Fibroblast of skin of left biceps (primary cell): ENCODE data around the gene CHST14.

ENCODE experiments used
- DNase-seq, 2 experiments: peaks; one replicate each; pipeline ENCODE4 v3.0.0-alpha.2; 2013; ENCODE audit warnings: low read depth in 2 of 2

Gene CHST14

DNA sequence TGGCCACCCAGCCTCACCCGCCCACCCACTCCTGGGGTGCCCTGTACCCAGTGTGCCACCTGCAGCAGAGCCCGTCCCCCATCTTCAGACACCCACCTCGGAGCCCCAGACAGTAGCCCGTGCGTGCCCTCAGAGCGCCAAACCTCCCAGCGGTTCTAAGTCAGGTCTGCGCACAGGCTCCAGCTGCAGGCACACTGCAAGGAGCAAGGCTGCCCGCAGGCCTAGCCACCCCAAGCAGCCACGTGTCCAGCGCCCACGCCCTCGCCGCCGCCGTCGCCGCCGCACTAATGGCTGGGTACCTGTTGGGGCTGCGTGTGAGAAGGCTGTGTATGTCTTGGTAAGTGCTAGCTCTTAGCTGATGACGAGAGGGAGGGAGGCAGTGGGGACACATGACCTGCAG, 8.8 kb upstream of the CHST14 start:
- DNase-seq, result no peak

DNA sequence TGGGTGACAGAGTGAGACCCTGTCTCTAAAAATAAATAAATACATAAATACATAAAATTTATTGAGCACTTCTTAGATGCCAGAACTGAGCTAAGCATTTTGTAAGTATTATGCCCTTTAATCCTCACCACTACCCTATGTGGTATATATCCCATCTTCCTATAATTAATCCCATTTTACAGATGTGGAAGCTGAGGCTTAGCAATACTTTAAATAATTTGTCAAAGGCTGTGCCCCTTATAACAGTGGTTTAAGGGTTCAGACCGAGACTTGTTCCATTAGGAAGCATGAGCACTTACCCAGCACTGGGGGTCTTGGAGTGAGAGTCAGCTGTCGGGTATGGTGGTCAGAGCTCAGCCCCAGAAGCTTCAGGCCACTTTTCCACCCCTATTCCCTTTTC, 7.5 kb upstream of the CHST14 start:
- no peak for DNase-seq

DNA sequence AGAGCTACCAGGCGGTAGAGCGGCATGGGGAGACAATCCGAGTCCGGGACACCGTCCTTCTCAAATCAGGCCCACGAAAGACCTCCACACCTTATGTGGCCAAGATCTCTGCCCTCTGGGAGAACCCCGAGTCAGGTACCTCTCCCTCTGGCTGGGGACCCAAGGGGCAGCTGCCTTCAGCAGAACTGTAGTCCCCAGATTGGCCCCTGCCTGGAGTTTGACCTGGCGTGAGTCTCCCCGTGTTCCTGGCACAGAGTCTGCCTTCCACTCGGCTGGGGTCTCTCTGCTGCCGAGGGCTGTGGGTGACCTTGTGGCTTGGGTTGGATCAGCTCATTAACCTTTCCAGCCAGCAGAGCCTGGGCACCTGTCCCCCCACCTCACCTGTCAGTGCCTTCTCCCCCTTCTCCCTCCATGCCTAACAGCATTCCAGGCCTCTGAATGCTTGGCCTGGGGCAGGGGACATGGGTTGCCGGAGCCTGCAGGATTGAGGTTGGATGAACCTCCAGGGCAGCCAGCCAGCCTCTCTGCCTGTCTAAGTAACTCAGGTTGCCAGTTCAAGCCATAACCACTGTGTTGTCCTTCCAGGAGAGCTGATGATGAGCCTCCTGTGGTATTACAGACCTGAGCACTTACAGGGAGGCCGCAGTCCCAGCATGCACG, 6.8 kb upstream of the CHST14 start:
- no peak for DNase-seq

DNA sequence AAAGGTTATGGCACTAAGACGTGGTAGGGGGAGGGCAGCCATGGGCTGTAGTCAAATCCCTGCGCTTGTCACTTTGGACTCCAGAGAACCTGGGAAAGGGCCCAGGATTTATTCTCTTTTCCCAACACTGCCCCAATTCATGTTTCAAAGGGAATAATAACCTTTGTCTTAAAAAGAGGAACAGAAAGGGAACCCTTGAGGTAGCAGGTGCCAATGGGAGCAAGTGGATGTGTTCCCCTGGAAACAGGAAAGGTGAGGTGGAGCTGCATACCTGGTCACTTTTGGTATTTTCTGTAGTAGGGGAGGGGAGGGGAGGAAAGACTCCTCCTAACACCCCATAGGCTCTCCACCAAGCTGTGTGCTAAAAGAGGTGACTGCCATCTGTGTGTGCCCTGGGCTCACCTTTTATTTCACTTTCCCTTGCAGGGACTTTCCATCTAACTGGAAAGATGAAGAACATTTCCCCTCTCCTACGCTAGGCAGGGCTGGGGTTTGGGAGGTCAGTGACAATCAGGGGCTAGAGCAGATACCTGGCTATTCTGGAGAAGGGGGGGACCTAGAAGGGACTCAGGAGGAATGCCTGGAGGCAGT, 6.1 kb upstream of the CHST14 start:
- no peak for DNase-seq

DNA sequence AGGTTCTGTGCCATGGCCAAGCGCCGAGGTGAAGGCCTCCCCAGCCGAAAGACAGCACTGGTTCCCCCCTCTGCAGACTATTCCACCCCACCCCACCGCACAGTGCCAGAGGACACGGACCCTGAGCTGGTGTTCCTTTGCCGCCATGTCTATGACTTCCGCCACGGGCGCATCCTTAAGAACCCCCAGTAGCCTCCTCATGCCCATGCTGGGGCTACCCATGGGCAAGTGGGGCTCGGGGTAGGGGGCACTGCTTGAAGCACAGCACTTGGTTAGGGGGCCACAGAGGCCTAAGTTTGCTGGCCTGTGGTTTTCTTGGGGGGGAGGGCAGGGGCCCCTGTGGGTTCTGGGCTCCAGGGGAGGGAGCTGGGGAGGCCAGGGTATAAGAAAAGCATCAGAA, 4.8 kb upstream of the CHST14 start:
- DNase-seq, result no peak

DNA sequence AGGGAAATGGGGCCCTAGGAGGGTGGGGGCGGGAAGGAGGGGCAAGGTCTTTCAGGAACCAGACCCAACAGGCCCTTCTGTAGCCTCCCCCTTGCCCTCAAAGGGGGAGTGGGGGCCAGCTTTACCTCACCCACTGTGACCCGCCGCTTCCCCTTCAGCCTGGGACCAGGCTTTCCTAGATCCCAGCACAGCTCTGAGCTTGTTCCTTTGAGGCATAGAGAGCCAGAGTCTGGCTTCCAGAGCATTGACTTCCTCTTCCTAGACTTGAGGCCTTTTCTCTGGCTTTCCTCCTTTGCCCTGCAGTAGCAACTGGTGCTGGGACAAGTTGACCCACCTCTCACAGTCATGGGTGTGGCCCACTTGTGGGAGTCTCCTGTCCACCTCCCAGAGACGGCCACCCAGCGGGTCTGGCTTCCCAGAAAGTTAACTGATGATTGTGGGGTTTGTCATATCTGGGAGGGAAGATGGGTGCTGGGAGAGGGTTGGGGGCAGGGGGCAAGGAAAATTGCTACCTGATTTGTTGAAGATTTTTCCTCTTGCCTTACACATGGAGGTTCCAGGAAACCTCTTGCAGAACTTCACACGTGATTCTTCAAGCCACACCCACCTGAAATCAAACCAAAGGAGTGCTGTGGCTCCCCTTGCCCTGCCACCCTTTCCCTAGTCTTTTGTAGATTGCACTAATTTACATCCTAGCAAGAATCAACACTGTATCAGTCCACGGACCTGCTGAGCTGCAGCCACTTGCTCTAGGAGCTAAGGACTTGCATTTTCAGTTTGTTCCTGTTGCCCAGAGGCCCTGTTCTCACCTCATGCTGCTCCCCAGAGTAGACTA, 4.1 kb upstream of the CHST14 start:
- no peak for DNase-seq

DNA sequence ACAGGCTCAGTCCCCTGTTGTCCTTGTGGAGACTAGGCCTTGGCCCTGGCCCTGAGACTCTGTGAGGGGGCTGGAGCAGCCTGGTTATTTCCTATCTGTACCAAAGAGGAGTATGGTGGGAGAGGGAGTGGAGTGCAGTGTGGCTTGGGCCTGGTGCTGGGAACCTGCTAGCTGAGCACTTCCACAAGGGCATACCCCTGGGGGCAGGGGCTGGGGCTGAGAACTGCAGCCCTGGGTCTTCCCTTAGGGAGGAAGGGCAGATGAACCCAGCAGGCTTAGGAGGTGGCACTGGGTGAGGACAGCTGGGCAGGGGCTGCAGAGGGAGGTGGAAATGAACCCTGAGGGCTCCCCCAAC, 3.5 kb upstream of the CHST14 start:
- no peak for DNase-seq

DNA sequence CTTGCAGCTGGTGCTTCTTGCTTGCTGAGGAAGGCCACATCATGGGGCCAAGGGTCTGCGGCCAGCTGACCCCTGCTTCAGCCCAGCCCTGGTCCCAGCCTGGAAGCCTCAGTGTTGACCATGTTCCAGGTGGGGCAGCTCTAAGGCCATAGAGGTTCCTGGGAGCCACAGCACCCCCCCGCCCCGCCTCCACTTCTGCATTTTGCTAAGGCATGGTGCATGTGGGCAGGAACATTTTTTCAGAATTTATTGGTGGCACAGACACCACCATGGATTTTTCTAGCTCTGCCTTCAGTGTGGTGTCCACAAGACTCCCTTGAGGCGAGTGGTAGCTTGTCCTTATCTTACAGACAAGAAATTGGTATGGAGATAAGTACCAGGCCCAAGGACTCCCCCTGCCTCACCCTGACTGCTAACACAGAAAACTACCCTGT, 1.9 kb upstream of the CHST14 start:
- no peak for DNase-seq

DNA sequence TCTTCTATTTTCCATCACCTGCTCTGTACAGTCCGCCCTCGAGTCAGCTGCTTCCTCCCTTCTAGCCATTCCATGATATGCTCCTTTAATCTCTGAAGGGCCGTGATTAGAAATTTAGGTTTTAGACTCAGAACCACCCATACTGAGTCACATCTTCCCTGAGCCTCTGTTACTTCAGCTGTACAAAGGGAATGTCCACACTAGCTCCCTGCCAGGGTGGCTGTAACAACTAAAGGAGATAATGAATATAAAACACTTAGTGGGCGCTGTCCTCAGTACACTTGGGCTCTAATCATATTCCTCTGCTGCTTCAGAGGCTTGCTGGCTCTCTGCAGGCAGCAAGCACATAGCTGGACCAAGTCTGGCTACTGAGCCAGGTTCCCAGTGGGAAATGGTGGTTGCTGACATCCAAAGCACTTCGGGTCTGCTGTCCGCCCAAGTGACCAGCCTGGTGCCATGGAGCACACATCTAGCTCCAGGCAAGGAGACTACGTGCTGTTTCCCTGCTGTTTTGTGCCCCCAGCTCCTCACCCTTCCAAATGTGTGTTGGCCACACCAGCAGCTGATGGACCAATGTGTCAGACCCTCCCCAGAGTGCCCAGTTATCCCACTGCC, 901 bp upstream of the CHST14 start:
- no peak for DNase-seq

DNA sequence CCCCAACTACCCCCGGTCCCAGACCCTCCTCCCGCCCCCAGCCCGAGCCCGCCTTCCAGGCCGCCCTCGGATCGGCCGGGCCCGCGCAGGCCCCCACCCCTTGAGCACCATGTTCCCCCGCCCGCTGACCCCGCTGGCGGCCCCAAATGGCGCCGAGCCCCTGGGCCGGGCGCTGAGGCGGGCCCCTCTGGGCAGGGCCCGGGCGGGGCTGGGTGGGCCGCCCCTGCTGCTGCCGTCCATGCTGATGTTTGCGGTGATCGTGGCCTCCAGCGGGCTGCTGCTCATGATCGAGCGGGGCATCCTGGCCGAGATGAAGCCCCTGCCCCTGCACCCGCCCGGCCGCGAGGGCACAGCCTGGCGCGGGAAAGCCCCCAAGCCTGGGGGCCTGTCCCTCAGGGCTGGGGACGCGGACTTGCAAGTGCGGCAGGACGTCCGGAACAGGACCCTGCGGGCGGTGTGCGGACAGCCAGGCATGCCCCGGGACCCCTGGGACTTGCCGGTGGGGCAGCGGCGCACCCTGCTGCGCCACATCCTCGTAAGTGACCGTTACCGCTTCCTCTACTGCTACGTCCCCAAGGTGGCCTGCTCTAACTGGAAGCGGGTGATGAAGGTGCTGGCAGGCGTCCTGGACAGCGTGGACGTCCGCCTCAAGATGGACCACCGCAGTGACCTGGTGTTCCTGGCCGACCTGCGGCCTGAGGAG, 472 bp downstream of the CHST14 start:
- no peak for DNase-seq

DNA sequence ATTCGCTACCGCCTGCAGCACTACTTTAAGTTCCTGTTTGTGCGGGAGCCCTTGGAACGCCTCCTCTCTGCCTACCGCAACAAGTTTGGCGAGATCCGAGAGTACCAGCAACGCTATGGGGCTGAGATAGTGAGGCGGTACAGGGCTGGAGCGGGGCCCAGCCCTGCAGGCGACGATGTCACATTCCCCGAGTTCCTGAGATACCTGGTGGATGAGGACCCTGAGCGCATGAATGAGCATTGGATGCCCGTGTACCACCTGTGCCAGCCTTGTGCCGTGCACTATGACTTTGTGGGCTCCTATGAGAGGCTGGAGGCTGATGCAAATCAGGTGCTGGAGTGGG, 995 bp downstream of the CHST14 start:
- no peak for DNase-seq

DNA sequence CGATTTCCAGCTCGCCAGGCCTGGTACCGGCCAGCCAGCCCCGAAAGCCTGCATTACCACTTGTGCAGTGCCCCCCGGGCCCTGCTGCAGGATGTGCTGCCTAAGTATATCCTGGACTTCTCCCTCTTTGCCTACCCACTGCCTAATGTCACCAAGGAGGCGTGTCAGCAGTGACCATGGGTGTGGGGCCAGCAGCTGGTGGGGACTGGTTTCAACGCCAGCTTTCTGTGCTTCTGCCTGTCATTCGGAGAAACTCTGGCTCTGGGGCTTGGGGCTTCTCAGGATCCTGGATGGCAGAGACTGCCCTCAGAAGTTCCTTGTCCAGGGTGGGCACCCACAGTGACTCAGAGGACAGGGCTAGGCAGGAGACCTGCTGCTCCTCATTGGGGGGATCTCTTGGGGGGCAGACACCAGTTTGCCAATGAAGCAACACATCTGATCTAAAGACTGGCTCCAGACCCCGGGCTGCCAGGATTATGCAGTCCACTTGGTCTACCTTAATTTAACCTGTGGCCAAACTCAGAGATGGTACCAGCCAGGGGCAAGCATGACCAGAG, 1.5 kb downstream of the CHST14 start:
- DNase-seq, result no peak

DNA sequence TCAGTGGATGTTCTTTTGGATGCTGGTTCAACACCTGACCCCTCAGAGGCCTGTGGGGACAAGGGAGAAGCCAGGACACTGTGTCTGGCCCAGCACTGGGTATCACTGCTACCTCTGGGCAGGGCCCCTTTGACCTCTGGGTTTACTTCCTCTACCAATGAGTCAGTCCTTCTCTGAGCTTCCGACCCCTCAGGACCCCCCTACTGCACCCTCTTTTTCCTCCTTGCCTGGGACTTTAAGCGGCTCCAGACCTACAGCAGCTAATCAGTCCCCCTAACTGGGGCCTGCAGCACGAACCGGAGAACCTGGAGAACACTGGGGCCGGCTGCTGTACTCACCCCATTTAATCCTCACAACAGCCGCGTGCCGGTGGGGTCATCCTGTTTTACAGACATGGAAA, 3.8 kb downstream of the CHST14 start:
- no peak for DNase-seq

DNA sequence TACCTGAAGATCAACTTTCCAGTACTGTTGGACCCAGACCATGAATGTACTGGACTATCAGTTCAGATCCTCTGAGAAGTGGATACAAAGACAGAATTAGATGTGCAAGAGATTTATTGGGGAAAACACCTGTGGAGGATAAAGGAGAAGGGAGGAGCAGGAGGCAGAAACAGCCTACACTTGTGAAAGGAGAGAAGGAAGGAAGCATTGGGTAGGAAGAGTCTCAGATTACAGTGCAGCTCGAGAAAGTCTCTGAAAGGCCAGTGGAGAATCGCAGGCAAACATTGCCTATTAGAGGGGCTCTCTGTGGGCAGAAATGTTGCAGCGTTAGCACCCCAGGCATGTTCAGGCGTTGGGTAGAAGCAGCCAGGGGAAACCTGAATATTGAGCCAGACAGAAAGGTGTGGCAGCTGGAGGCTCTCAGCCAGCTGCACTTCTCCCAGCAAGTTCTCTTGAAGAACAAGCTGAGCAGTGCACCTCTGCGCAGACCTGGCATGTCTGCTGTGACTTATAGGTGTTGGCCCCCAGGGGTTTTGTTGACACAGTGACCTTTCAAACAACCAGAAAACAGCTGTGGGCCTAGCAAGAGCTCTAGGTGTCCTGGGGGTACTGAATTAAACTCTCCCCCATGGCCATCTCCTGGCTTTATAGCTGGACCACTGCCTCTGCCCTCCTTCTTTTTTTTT, 7.0 kb downstream of the CHST14 start:
- DNase-seq, result no peak

DNA sequence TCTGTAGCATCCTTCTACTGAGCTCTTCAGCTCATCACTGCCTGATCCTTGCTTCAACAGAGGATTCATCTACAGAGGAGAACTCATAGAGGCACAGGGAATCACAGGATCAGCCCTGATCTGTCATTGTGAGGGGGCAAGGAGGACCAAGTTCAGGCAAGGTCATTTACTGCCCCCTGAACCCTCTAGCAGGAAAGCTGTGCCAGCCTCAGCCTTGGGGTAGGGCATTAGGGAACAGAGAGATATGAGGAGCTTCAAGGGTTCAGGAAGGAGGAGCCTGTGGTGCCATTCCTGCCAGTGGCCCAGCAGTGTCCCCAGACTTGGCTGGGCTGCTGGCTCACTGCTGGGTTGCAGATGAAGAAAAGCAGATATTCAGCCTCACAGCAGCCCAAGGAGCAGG, 8.2 kb downstream of the CHST14 start:
- no peak for DNase-seq

DNA sequence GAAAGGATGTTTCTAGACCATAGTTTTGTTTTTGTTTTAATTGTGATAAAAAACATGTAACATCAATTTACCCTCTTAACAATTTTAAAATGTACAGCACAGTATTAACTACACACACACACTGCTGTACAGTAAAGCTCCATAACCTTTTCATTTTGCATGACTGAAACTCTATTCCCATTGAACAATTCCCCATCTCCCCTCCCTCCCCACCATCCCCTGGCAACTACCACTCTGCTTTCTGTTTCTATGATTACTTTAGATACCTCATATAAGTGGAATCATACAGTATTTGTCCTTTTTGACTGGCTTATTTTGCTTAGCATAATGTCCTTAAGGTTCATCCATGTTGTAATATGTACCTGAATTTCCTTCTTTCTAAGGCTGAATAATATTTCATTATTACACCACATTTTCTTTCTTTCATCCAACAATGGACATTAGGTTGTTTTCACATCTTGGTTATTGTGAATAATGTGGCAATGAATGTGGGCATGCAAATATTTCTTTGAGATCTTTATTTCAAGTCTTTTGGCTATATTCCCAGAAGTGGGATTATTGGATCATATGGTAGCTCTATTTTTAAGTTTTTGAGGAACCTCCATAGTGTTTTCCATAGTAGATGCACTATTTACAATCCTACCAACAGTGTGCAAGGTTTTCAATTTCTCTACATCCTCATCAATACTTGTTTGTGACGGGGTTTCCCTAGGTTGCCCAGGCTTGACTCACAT, 10.7 kb downstream of the CHST14 start:
- DNase-seq, result no peak

DNA sequence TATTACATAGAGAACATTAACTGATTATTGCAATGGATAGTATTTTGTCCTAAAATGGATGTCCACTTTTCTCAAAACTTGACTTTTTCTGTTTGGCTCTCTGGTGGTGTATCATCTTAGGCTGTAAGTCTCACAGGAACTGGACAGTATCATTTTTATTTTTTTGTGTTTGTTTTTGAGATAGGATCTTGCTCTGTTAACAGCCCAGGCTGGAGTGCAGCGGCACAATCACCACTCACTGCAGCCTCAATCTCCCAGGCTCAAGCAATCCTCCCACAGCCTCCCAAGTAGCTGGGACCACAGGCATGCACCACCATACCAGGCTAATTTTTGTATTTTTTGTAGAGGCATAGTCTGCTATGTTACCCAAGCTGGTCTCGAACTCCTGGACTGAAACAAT, 13.1 kb downstream of the CHST14 start:
- no peak for DNase-seq

DNA sequence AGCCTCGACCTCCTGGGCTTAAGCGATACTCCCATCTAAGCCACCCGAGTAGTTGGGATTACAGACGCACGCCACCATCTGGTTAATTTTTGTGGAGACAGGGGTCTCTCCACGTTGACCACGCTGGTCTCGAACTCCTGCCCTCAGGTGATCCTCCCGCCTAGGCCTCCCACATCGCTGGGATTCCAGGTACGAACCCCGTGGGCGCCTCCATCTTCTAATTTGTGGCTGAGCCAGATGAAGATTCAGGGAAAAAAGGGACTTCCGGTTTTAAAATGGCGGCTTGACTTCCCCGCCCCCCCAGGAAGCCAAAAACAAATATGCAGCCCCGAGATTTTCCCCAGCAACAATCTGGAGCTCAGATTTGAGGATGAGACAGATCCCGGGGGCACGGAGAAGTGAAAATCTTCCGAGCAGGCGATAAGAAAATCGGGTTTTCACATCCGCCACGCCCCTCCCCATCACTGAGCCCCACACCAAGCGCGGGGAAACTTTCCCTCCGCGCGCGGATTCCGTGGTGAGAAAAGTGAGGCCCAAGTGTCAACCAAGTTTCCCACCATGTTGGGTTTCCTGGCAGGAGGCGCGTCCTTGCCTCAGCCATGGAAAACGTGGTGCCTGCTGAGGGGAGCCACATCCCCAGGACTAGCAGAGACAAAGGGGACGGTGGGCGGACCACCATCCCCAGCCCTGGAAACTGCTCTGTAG, 15.4 kb downstream of the CHST14 start:
- DNase-seq, result no peak

DNA sequence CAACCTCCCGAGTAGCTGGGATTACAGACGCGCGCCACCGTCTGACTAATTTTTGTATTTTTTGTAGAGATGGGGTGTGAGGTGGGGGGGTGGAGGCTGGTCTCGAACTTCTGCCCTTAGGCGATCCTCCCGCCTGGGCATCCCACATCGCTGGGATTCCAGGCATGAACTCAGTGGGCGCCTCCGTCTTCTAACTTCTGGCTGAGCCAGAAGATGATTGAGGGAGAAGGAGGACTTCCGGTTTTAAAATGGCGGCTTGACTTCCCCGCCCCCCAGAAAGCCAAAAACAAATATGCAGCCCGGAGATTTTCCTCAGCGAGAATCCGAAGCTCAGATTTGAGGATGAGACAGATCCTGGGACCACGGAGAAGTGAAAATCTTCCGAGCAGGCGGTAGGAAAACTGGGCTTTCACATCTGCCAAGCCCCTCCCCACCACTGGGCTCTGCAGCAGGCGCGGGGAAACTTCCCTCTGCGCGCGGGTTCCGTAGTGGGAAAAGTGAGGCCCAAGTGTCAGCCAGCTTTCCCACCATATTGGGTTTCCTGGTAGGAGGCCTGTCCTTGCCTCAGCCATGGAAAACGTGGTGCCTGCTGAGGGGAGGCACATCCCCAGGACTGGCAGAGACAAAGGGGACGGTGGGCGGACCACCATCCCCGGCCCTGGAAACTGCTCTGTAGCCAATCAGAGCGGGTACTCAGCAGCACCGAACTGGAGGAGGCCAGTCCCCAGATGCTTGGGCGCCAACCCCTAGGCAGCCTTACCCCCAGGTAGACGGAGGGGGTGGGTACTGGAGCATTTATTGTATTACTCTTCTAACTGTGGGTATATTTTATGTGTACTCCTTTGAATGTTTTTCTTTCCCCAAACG, 17.3 kb downstream of the CHST14 start:
- no peak for DNase-seq
